ENCODE results near the gene BDH1.

- no peak for TF ChIP-seq CTCF (conservative IDR thresholded peaks at IDR 0.05; ENCODE audit: low read length)
- TF ChIP-seq EZH2phosphoT487 (IDR thresholded peaks at IDR 0.05; ENCODE audit: borderline replicate concordance) = no peak
These were observed 70.6 kb downstream of the BDH1 start for GRCh38 chr3:197485143-197485542.
